LNCAP (cell line): ENCODE data around the gene ATXN3L.

Experiments used
- CTCF ChIP-seq: fragments of 450-650 bp; IDR thresholded peaks from 2 replicates; pipeline ENCODE4 v1.5.1; 2017; ENCODE audit warnings: mild to moderate bottlenecking

Gene ATXN3L

GRCh38 chrX:13357925-13358324, 38.1 kb upstream of the ATXN3L start:
- TF ChIP-seq CTCF, result no peak

GRCh38 chrX:13346646-13347045, 26.8 kb upstream of the ATXN3L start:
- no peak for TF ChIP-seq CTCF

GRCh38 chrX:13345438-13345837, 25.6 kb upstream of the ATXN3L start:
- TF ChIP-seq CTCF, result no peak

GRCh38 chrX:13345037-13345436, 25.2 kb upstream of the ATXN3L start:
- no peak for TF ChIP-seq CTCF

- TF ChIP-seq CTCF, result no peak
Observed at GRCh38 chrX:13341491-13342101, 21.7 kb upstream of the ATXN3L start.

GRCh38 chrX:13340182-13340791, 20.4 kb upstream of the ATXN3L start:
- no peak for TF ChIP-seq CTCF

GRCh38 chrX:13339607-13340006, 19.8 kb upstream of the ATXN3L start:
- no peak for TF ChIP-seq CTCF

- TF ChIP-seq CTCF, result no peak
Observed at GRCh38 chrX:13338996-13339515, 19.2 kb upstream of the ATXN3L start.
